SK-N-SH treated with all-trans-retinoic acid at 6 μM for 48 hours (cell line): ENCODE results near the gene MIS18A.

Experiments
- ATAC-seq: fragments of 200-7000 bp; cut with Tn5 transposase; 3 replicates; pipeline ENCODE4 v1.9.1; 2020; ENCODE audit warnings: mild to moderate bottlenecking, moderate library complexity
- ARNTL ChIP-seq: fragments of 450-650 bp; formaldehyde crosslinking; IDR thresholded peaks from 2 replicates; pipeline ENCODE4 v1.5.0; 2020; ENCODE audit warnings: low read depth, mild to moderate bottlenecking, moderate library complexity, borderline replicate concordance
- BACH2 ChIP-seq: fragments of 250-450 bp; sonication (Bioruptor Pico); IDR thresholded peaks from 2 replicates; pipeline ENCODE4 v1.9.0; 2021; ENCODE audit warnings: mild to moderate bottlenecking, borderline replicate concordance
- CSRNP3 ChIP-seq: fragments of 250-450 bp; sonication (Bioruptor Pico); IDR thresholded peaks from 2 replicates; pipeline ENCODE4 v1.5.1; 2021; ENCODE audit warnings: mild to moderate bottlenecking, moderate library complexity
- ESRRG ChIP-seq: fragments of 250-450 bp; sonication (Bioruptor Pico); IDR thresholded peaks from 2 replicates; pipeline ENCODE4 v1.6.1; 2021; ENCODE audit warnings: mild to moderate bottlenecking
- GLIS3 ChIP-seq: fragments of 250-450 bp; sonication (Bioruptor Pico); IDR thresholded peaks from 2 replicates; pipeline ENCODE4 v1.5.0; 2020; ENCODE audit warnings: mild to moderate bottlenecking, moderate library complexity
- OSR1 ChIP-seq: fragments of 250-450 bp; sonication (Bioruptor Pico); IDR thresholded peaks from 2 replicates; pipeline ENCODE4 v1.8.0; 2022; ENCODE audit warnings: moderate library complexity, mild to moderate bottlenecking, inconsistent platforms
- PATZ1 ChIP-seq: fragments of 250-450 bp; sonication (Bioruptor Pico); IDR thresholded peaks from 2 replicates; pipeline ENCODE4 v1.8.0; 2020; ENCODE audit warnings: mild to moderate bottlenecking, moderate library complexity, borderline replicate concordance
- PPARA ChIP-seq: fragments of 250-450 bp; sonication (Bioruptor Pico); IDR thresholded peaks from 2 replicates; pipeline ENCODE4 v1.5.0; 2020; ENCODE audit warnings: mild to moderate bottlenecking, borderline replicate concordance
- RARB ChIP-seq: fragments of 250-450 bp; sonication (Bioruptor Pico); IDR thresholded peaks from 2 replicates; pipeline ENCODE4 v1.8.0; 2021; ENCODE audit warnings: mild to moderate bottlenecking, moderate library complexity
- SNAI2 ChIP-seq: fragments of 250-450 bp; sonication (Bioruptor Pico); IDR thresholded peaks from 2 replicates; pipeline ENCODE4 v1.5.0; 2020; ENCODE audit warnings: mild to moderate bottlenecking, moderate library complexity
- TCF4 ChIP-seq: fragments of 250-450 bp; sonication (Bioruptor Pico); IDR thresholded peaks from 2 replicates; pipeline ENCODE4 v1.8.0; 2021; ENCODE audit warnings: mild to moderate bottlenecking, moderate library complexity, borderline replicate concordance
- TOX ChIP-seq: fragments of 250-450 bp; sonication (Bioruptor Pico); IDR thresholded peaks from 2 replicates; pipeline ENCODE4 v1.8.0; 2021; ENCODE audit warnings: mild to moderate bottlenecking, moderate library complexity, borderline replicate concordance
- TSHZ2 ChIP-seq: fragments of 250-450 bp; sonication (Bioruptor Pico); IDR thresholded peaks from 2 replicates; pipeline ENCODE4 v1.5.0; 2020; ENCODE audit warnings: mild to moderate bottlenecking, moderate library complexity
- ZC3H10 ChIP-seq: fragments of 250-450 bp; sonication (Bioruptor Pico); IDR thresholded peaks from 2 replicates; pipeline ENCODE4 v1.5.1; 2021; ENCODE audit warnings: mild to moderate bottlenecking, moderate library complexity
- ZFP3 ChIP-seq: fragments of 250-450 bp; sonication (Bioruptor Pico); IDR thresholded peaks from 2 replicates; pipeline ENCODE4 v1.5.0; 2020; ENCODE audit warnings: mild to moderate bottlenecking, moderate library complexity
- ZFP30 ChIP-seq: fragments of 450-650 bp; formaldehyde crosslinking; IDR thresholded peaks from 2 replicates; pipeline ENCODE4 v1.5.0; 2022; ENCODE audit warnings: mild to moderate bottlenecking, moderate library complexity
- ZNF565 ChIP-seq: fragments of 450-650 bp; formaldehyde crosslinking; conservative IDR thresholded peaks from 2 replicates; pipeline ENCODE4 v1.5.0; 2020; ENCODE audit warnings: low read depth, mild to moderate bottlenecking, moderate library complexity
- ZNF8 ChIP-seq: fragments of 450-650 bp; formaldehyde crosslinking; IDR thresholded peaks from 2 replicates; pipeline ENCODE4 v1.5.0; 2020; ENCODE audit warnings: mild to moderate bottlenecking, moderate library complexity
- TF ChIP-seq, protein P1 (sequence below): fragments of 250-450 bp; sonication (Bioruptor Pico); IDR thresholded peaks from 2 replicates; pipeline ENCODE4 v1.5.1; 2020; ENCODE audit warnings: low read depth, mild to moderate bottlenecking, moderate library complexity

The MIS18A gene

DNA sequence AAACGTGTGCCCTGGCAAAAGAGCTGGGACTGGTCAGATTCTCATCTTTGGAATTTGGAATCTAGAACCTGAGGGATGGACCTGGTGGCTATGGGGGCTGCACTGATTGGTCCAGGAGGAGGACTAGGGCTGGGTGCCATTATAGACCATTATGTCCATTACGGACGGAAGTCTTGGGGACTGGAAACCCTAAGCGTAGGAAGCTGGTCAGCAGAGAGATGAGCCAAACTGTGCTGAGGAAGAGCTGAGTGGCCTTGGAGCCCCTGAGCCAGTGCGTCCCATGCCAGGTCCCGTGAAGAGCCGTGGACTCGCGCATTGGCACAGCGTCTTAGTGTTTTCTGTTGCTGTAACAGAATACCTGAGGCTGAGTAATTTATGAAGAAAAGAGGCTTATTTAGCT lies 29.8 kb upstream of the MIS18A start:
- TF ChIP-seq PATZ1 (CRISPR knock-in tag) = no peak
- no peak for TF ChIP-seq PPARA (CRISPR knock-in tag)
- no peak for TF ChIP-seq OSR1 (CRISPR knock-in tag)
- no peak for TF ChIP-seq RARB
- no peak for TF ChIP-seq ARNTL
- TF ChIP-seq ESRRG (CRISPR knock-in tag) = no peak
- TF ChIP-seq TSHZ2 (CRISPR knock-in tag) = no peak
- TF ChIP-seq CSRNP3 (CRISPR knock-in tag) = no peak
- no peak for TF ChIP-seq ZC3H10 (CRISPR knock-in tag)
- TF ChIP-seq ZNF565 (CRISPR knock-in tag) = no peak
- no peak for TF ChIP-seq ZNF8
- no peak for TF ChIP-seq BACH2 (CRISPR knock-in tag)
- TF ChIP-seq ZFP3 (CRISPR knock-in tag) = no peak
- TF ChIP-seq GLIS3 (CRISPR knock-in tag) = no peak
- TF ChIP-seq ZFP30 (CRISPR knock-in tag) = no peak
- no peak for TF ChIP-seq SNAI2 (CRISPR knock-in tag)
- TF ChIP-seq, protein P1, sequence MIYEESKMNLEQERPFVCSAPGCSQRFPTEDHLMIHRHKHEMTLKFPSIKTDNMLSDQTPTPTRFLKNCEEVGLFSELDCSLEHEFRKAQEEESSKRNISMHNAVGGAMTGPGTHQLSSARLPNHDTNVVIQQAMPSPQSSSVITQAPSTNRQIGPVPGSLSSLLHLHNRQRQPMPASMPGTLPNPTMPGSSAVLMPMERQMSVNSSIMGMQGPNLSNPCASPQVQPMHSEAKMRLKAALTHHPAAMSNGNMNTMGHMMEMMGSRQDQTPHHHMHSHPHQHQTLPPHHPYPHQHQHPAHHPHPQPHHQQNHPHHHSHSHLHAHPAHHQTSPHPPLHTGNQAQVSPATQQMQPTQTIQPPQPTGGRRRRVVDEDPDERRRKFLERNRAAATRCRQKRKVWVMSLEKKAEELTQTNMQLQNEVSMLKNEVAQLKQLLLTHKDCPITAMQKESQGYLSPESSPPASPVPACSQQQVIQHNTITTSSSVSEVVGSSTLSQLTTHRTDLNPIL = no peak
- no peak for TF ChIP-seq TCF4

DNA sequence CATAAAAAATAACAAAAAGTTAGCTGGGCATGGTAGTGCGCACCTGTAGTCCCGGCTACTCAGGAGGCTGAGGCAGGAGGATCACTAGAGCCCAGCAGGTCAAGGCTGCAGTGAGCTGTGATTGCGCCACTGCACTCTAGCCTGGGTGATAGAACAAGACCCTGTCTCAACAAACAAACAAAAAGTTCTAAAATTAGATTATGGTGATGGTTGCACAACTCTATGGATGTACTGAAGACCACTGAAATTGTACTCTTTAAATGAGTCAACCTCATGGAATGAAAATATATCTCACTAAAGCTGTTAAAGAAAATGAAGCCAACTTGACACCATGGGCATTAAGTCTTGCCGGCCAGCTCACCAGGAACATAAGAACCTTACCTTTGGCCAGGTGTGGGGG lies 28.9 kb upstream of the MIS18A start:
- ATAC-seq = no peak
- TF ChIP-seq OSR1 (CRISPR knock-in tag) (no peak), TOX (CRISPR knock-in tag) (no peak), ZNF565 (CRISPR knock-in tag) (no peak), TSHZ2 (CRISPR knock-in tag) (no peak), ZFP3 (CRISPR knock-in tag) (no peak)

More for the DNA sequence above, 29.8 kb upstream of the MIS18A start:
- no peak for ATAC-seq

DNA sequence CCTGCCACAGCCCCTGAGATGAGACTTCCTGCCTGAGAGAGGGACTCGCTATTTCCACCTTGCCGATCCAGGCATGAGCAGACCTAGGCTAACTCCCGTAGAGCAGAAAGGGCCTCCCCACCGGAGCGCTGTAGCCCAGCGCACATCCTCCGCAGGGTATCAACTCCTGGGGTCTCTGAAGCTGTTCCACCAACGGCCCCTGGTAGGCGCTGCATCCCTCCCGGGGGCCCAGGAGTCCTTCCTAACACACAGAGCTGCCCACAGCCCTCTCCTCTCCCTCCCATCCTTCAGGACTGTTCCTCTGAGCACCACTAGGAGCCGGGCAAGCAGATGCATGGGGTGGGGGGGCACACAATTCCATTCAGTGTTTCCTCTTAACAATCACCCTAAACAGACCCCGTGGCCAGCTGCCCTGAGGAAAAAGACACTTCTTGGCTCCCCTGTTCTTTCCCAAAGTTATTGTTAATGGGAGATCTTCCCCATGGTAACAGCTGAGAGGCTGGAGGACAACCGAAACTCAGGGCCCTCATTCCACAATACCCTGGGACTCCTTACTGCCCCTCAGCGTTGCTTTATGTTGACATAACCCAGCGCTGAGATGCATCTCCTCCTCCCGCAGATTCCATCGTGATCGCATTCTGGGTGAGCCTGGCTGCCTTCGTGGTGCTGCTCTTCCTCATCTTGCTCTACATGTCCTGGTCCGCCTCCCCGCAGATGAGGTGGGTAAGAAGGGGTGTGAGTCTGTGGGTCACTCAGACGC lies 27.4 kb upstream of the MIS18A start:
- TF ChIP-seq RARB = no peak
- TF ChIP-seq TOX (CRISPR knock-in tag) = no peak
- no peak for TF ChIP-seq ZNF8
- ATAC-seq = peak; percentile 26
